ENCODE measurements around the gene WNT4. TPM values are rescaled to one million over a fixed set of nuclear protein-coding genes. Genes with fewer than 3 reads are reported as not detected.
A peak's percentile ranks its signal among the peaks of the same experiment; 100 is the strongest.

The WNT4 gene
- total and polyA plus RNA-seq, 2 of the 8 experiments (the other 6 are each of a cell fraction or from before 2014, with no cell fraction given), result 1.3 to 6.6 TPM

- H3K56ac ChIP-seq (replicated peaks; ENCODE audit: insufficient read length, low read depth, low read length), result no peak overlapping the region
- H4K20me1 ChIP-seq (replicated peaks in 1 of 2; ENCODE audit: control insufficient read depth in 1 of 2, insufficient read depth in 2 of 2, low read length in 2 of 2), result peaks cover 0 to 6% of the 10 kb centered on the region in 2 experiments
- H3K4me1 ChIP-seq (replicated peaks in 1 of 4; ENCODE audit: control insufficient read depth in 3 of 4, insufficient read depth in 4 of 4, low read length in 3 of 4), result peaks cover 0 to 13% (median 0%) of the 10 kb centered on the region in 4 experiments; a peak in 3 of 7 replicates
- H3K9ac ChIP-seq (replicated peaks in 1 of 4; ENCODE audit: extremely low read depth in 1 of 4, low read depth in 3 of 4, low read length in 3 of 4), result no peak overlapping the region
- no peak overlapping the region for H2AK5ac ChIP-seq (ENCODE audit: low read depth, low read length)
- H3K79me2 ChIP-seq (ENCODE audit: control insufficient read depth in 1 of 2, insufficient read depth in 2 of 2, low read length in 2 of 2), result peaks cover 5 to 15% of the 10 kb centered on the region in 2 experiments; a peak in 3 of 4 replicates
- H3K18ac ChIP-seq (ENCODE audit: extremely low read depth, low read length), result no peak overlapping the region
- no peak overlapping the region for H3K27ac ChIP-seq (ENCODE audit: low read depth, low read length)
- no peak overlapping the region for H4K91ac ChIP-seq (replicated peaks; ENCODE audit: insufficient read length, low read length)
- H3K79me1 ChIP-seq (ENCODE audit: low read depth, low read length), result peaks cover 10% of the 10 kb centered on the region
- no peak overlapping the region for H3K14ac ChIP-seq (ENCODE audit: insufficient read length)
- no peak overlapping the region for H2BK15ac ChIP-seq (ENCODE audit: low read length)
- no peak overlapping the region for H3K4me3 ChIP-seq (ENCODE audit: extremely low read depth in 1 of 4, insufficient read depth in 2 of 4, low read depth in 3 of 4, low read length in 4 of 4)
- no peak overlapping the region for H3K4me2 ChIP-seq (ENCODE audit: insufficient read depth in 1 of 2, low read depth in 2 of 2, low read length in 2 of 2)
- H2BK5ac ChIP-seq (ENCODE audit: low read depth, low read length), result 0 out of 2 replicates have a peak overlapping the region, but pooled peaks have one; percentile 16
- WGBS, 2 experiments (ENCODE audit: extremely low coverage in 1 of 2, insufficient coverage in 1 of 2, insufficient read length in 1 of 2, insufficient replicate concordance in 2 of 2, low coverage in 1 of 2, low lambda C conversion rate in 2 of 2, missing lambda C conversion rate in 1 of 2), result 85% methylated on average over 1 of the region's 1 CpG; no CpG with 5 or more reads in 1 of the 2 experiments
- peaks cover 0 to 4% (median 0%) of the 10 kb centered on the region in 4 experiments; a peak in 1 of 8 replicates for H3K36me3 ChIP-seq (ENCODE audit: control insufficient read depth in 2 of 4, insufficient read depth in 4 of 4, low read length in 3 of 4)
- TF ChIP-seq TBP (IDR thresholded peaks at IDR 0.05; ENCODE audit: low read depth, low read length), result no peak
- TF ChIP-seq SUZ12 (IDR thresholded peaks at IDR 0.05; ENCODE audit: low read length), result no peak
- no peak for TF ChIP-seq HDAC6 (IDR thresholded peaks at IDR 0.05; ENCODE audit: low read depth, low read length)
- no peak for TF ChIP-seq RFX5 (IDR thresholded peaks at IDR 0.05; ENCODE audit: borderline replicate concordance, low read depth, low read length)
- TF ChIP-seq NANOG (IDR thresholded peaks at IDR 0.05; ENCODE audit: insufficient read depth, low read depth, low read length, poor library complexity, severe bottlenecking), result no peak
- no peak for TF ChIP-seq YY1 (IDR thresholded peaks at IDR 0.05; ENCODE audit: low read depth, low read length)
- TF ChIP-seq BACH1 (IDR thresholded peaks at IDR 0.05; ENCODE audit: low read length), result no peak
- no peak for TF ChIP-seq RBBP5 (IDR thresholded peaks at IDR 0.05; ENCODE audit: borderline replicate concordance, low read depth, low read length)
- TF ChIP-seq SRF (IDR thresholded peaks at IDR 0.05; ENCODE audit: low read depth, low read length), result no peak
- no peak overlapping the region for H2BK12ac ChIP-seq (ENCODE audit: low read depth, low read length)
- CTCF ChIA-PET (ENCODE audit: partially characterized antibody), result interaction anchor here (0.6 to 8.1 kb wide), 7 partner anchors 11 to 309 kb away, joined by 3 to 46 read pairs (median 3); no protein-coding TSS in a partner anchor
- H2BK20ac ChIP-seq (ENCODE audit: low read length), result no peak overlapping the region
- no peak overlapping the region for H4K8ac ChIP-seq (ENCODE audit: extremely low read depth, insufficient read depth, low read length)
- H3K27me3 ChIP-seq (replicated peaks in 1 of 4; ENCODE audit: control insufficient read depth in 3 of 4, extremely low read depth in 1 of 4, insufficient read depth in 3 of 4, low read length in 3 of 4), result no peaks in the 10 kb centered on the region
- no peak overlapping the region for H2BK120ac ChIP-seq (replicated peaks; ENCODE audit: low read depth, low read length)
- H3K4ac ChIP-seq (replicated peaks; ENCODE audit: insufficient read length, low read depth, low read length), result no peak overlapping the region
- no peak overlapping the region for H3K23ac ChIP-seq (ENCODE audit: insufficient read length)
- no peaks in the 10 kb centered on the region for H3K23me2 ChIP-seq (ENCODE audit: low read depth, low read length)
- no peaks in the 10 kb centered on the region for H3K9me3 ChIP-seq (ENCODE audit: insufficient read depth in 2 of 2, low read depth in 1 of 2, low read length in 1 of 2)
- POLR2A ChIA-PET (ENCODE audit: partially characterized antibody), result interaction anchor here (1.1 to 2.4 kb wide), 3 partner anchors 11 to 58 kb away, joined by 3 to 10 read pairs (median 3); partner anchors contain the start of gene CDC42
- FAIRE-seq (no peak), DNase-seq (ENCODE audit: low read depth in 1 of 2, low spot score in 2 of 2) (no peak)
- no peak overlapping the region for H4K5ac ChIP-seq (ENCODE audit: insufficient read length, low read depth, low read length)
- H2AFZ ChIP-seq (ENCODE audit: low read length), result no peak overlapping the region
Observed at GRCh38 chr1:22111115-22111514, 31.8 kb downstream of the WNT4 start.
